Neuronal stem cell (in vitro differentiated cells): ENCODE results near the gene CYP2A6.
"Not testable (repeated sequence)": the region's sequence is repeated elsewhere in the genome, so short reads cannot be mapped to it uniquely, and the experiment has no call there.

ENCODE experiments used
- DNase-seq: peaks from one replicate; pipeline ENCODE4 v3.0.0-alpha.2; 2013; ENCODE audit warnings: low spot score
- H2AFZ ChIP-seq: one replicate; pipeline ENCODE4 v1.6.1; 2013; ENCODE audit warnings: mild to moderate bottlenecking, low read length, inconsistent platforms
- H2AK5ac ChIP-seq: 2 replicates; pipeline ENCODE4 v1.6.1; 2013; ENCODE audit warnings: low read depth, mild to moderate bottlenecking, inconsistent platforms, low read length, moderate library complexity, mixed read lengths
- H2BK120ac ChIP-seq: 2 replicates; pipeline ENCODE4 v1.6.1; 2013; ENCODE audit warnings: low read depth, mild to moderate bottlenecking, inconsistent platforms, low read length, moderate library complexity, mixed read lengths
- H2BK12ac ChIP-seq: one replicate; pipeline ENCODE4 v1.6.1; 2013; ENCODE audit warnings: low read length, inconsistent platforms
- H2BK15ac ChIP-seq: 2 replicates; pipeline ENCODE4 v1.6.1; 2013; ENCODE audit warnings: mild to moderate bottlenecking, low read length, inconsistent platforms, mixed read lengths
- H2BK5ac ChIP-seq: one replicate; pipeline ENCODE4 v1.6.1; 2013; ENCODE audit warnings: inconsistent platforms, mild to moderate bottlenecking, low read length, moderate library complexity
- H3K14ac ChIP-seq: one replicate; pipeline ENCODE4 v1.6.1; 2013; ENCODE audit warnings: low read length, inconsistent platforms
- H3K18ac ChIP-seq: 2 replicates; pipeline ENCODE4 v1.6.1; 2013; ENCODE audit warnings: low read length, inconsistent platforms
- H3K23ac ChIP-seq: 2 replicates; pipeline ENCODE4 v1.6.1; 2013; ENCODE audit warnings: low read depth, mild to moderate bottlenecking, mixed read lengths, low read length, inconsistent platforms; ENCODE audit not compliant: poor library complexity
- H3K27ac ChIP-seq: replicated peaks from 3 replicates; pipeline ENCODE4 v1.5.1; 2013; ENCODE audit warnings: low read length, inconsistent platforms
- H3K27me3 ChIP-seq, 3 experiments: 2 replicates each; pipeline ENCODE4 v1.6.1; 2013; ENCODE audit warnings: low read length in 3 of 3, mild to moderate bottlenecking in 2 of 3, inconsistent platforms in 1 of 3, low read depth in 1 of 3, mixed read lengths in 1 of 3, moderate library complexity in 1 of 3; ENCODE audit not compliant: control insufficient read depth in 3 of 3, insufficient read depth in 3 of 3
- H3K36me3 ChIP-seq, 2 donors: replicated peaks in 1 of 2; 2 replicates each; pipeline ENCODE4 v1.6.1; 2013; ENCODE audit warnings: low read length in 2 of 2; ENCODE audit not compliant: control insufficient read depth in 2 of 2, insufficient read depth in 2 of 2
- H3K4ac ChIP-seq: 2 replicates; pipeline ENCODE4 v1.6.1; 2013; ENCODE audit warnings: inconsistent platforms, mild to moderate bottlenecking, low read length, moderate library complexity
- H3K4me1 ChIP-seq, 2 donors: 1 replicate in 1 of 2; 2 replicates in 1 of 2; pipeline ENCODE4 v1.6.1; 2013; ENCODE audit warnings: low read length in 2 of 2, low read depth in 1 of 2; ENCODE audit not compliant: control insufficient read depth in 2 of 2, insufficient read depth in 1 of 2
- H3K4me2 ChIP-seq: one replicate; pipeline ENCODE4 v1.6.1; 2013; ENCODE audit warnings: mild to moderate bottlenecking, low read length, inconsistent platforms; ENCODE audit not compliant: insufficient read depth, poor library complexity, severe bottlenecking
- H3K4me3 ChIP-seq, 2 donors: 2 replicates each; pipeline ENCODE4 v1.5.1; 2013; ENCODE audit warnings: low read length in 2 of 2, mild to moderate bottlenecking in 2 of 2, inconsistent platforms in 1 of 2, moderate library complexity in 1 of 2
- H3K79me1 ChIP-seq: one replicate; pipeline ENCODE4 v1.6.1; 2013; ENCODE audit warnings: low read depth, mild to moderate bottlenecking, inconsistent platforms, low read length, moderate library complexity
- H3K9ac ChIP-seq: one replicate; pipeline ENCODE4 v1.6.1; 2013; ENCODE audit warnings: mild to moderate bottlenecking, low read depth, low read length, inconsistent platforms; ENCODE audit not compliant: poor library complexity
- H3K9me3 ChIP-seq, 2 donors: replicated peaks in 1 of 2; 2 replicates each; pipeline versions ENCODE3 to v1.6.1; 2013; ENCODE audit warnings: low read length in 2 of 2, mild to moderate bottlenecking in 2 of 2, inconsistent platforms in 1 of 2, low read depth in 1 of 2, mixed read lengths in 1 of 2, moderate library complexity in 1 of 2; ENCODE audit not compliant: control insufficient read depth in 2 of 2, insufficient read depth in 1 of 2
- H4K8ac ChIP-seq: one replicate; pipeline ENCODE4 v1.6.1; 2013; ENCODE audit warnings: low read depth, mild to moderate bottlenecking, inconsistent platforms, low read length, moderate library complexity
- H4K91ac ChIP-seq: one replicate; pipeline ENCODE4 v1.6.1; 2013; ENCODE audit warnings: low read length, low read depth, mild to moderate bottlenecking, inconsistent platforms; ENCODE audit not compliant: poor library complexity
- WGBS, 2 donors: extraction: QIAGEN DNeasy Blood & Tissue Kit; methylation state at CpG; one replicate each; pipeline ENCODE4 v1.1.7; 2013; ENCODE audit warnings: missing lambda C conversion rate in 2 of 2, mixed read lengths in 1 of 2; ENCODE audit not compliant: insufficient read length in 2 of 2, insufficient replicate concordance in 1 of 2; ENCODE audit errors: extremely low coverage in 2 of 2; 5-methylcytosine and 5-hydroxymethylcytosine counted together

Gene CYP2A6

DNA sequence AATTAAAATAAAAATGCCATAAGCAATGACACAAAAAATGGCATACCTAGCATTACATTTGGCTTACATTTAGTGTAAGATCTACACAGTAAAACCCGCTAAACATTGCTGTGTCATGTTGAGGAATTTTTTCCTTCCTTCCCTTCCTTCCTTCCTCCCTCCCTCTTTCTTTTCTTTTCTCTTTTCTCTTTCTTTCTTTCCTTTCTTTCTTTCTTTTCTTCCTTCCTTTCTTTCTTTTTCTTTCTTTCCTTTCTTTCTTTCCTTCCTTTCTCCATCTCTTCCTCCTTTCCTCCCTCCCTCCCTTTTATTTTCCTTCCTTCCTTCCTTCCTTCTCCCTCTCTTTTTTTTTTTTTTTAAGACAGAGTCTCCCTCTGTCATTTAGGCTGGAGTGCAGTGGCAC, 11.8 kb downstream of the CYP2A6 start:
- not testable (repeated sequence) for H3K27ac ChIP-seq, H3K9me3 ChIP-seq, H2BK5ac ChIP-seq, H3K27me3 ChIP-seq, H2BK120ac ChIP-seq, H3K4me3 ChIP-seq, H3K4me1 ChIP-seq, H3K4ac ChIP-seq, H2BK12ac ChIP-seq, H3K23ac ChIP-seq, H2AK5ac ChIP-seq, H3K36me3 ChIP-seq, H4K91ac ChIP-seq, H3K4me2 ChIP-seq, H3K14ac ChIP-seq, H3K9ac ChIP-seq, H2BK15ac ChIP-seq, H2AFZ ChIP-seq, H4K8ac ChIP-seq, H3K79me1 ChIP-seq, H3K18ac ChIP-seq, DNase-seq
- no CpG with 5 or more reads among the region's 1 CpG for WGBS, 2 donors

DNA sequence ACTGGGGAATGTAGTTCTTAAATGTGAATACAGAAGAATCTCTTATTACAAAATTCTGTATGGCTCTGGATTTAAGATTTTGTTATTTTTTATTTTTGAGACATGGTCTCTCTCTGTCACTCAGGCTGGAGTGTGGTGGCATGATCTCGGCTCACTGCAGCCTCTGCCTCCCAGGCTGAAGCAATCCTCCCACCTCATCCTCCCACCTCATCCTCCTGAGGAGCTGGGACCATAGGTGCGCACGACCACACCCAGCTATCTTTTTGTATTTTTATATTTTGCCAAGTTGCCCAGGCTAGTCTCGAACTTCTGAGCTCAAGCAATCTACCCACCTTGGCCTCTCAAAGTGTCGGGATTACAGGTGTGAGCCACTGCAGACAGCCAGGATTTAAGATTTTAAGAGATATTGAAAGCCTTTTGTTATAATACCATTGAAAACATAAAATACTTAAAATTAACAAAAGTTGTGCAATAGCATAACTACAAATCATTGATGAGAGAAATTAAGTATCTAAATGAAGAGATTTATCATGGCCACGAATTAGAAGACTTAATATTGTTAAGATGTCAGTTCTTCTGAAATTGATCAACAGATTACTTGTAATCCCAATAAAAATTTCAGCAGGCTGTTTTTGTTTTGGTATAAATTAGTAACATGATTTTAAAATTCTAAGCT, 13.4 kb downstream of the CYP2A6 start:
- no peak for DNase-seq
- no peaks in the 10 kb centered on the region for H3K36me3 ChIP-seq
- H3K14ac ChIP-seq = no peak overlapping the region
- no peak overlapping the region for H4K8ac ChIP-seq
- no peaks in the 10 kb centered on the region for H3K79me1 ChIP-seq
- H3K23ac ChIP-seq = no peak overlapping the region
- H2BK120ac ChIP-seq = no peak overlapping the region
- no peaks in the 10 kb centered on the region for H3K9me3 ChIP-seq
- H2BK15ac ChIP-seq = no peak overlapping the region
- no peak overlapping the region for H2AK5ac ChIP-seq
- no peak overlapping the region for H2BK12ac ChIP-seq
- no peak overlapping the region for H3K4ac ChIP-seq
- H3K4me3 ChIP-seq = no peak overlapping the region
- H4K91ac ChIP-seq = no peak overlapping the region
- no peak overlapping the region for H2AFZ ChIP-seq
- no peak overlapping the region for H3K27ac ChIP-seq
- no CpG with 5 or more reads among the region's 6 CpGs for WGBS, 2 donors
- H3K4me1 ChIP-seq = no peaks in the 10 kb centered on the region
- H3K18ac ChIP-seq = no peak overlapping the region
- no peak overlapping the region for H2BK5ac ChIP-seq
- H3K9ac ChIP-seq = no peak overlapping the region
- H3K4me2 ChIP-seq = no peak overlapping the region
- H3K27me3 ChIP-seq = no peaks in the 10 kb centered on the region

DNA sequence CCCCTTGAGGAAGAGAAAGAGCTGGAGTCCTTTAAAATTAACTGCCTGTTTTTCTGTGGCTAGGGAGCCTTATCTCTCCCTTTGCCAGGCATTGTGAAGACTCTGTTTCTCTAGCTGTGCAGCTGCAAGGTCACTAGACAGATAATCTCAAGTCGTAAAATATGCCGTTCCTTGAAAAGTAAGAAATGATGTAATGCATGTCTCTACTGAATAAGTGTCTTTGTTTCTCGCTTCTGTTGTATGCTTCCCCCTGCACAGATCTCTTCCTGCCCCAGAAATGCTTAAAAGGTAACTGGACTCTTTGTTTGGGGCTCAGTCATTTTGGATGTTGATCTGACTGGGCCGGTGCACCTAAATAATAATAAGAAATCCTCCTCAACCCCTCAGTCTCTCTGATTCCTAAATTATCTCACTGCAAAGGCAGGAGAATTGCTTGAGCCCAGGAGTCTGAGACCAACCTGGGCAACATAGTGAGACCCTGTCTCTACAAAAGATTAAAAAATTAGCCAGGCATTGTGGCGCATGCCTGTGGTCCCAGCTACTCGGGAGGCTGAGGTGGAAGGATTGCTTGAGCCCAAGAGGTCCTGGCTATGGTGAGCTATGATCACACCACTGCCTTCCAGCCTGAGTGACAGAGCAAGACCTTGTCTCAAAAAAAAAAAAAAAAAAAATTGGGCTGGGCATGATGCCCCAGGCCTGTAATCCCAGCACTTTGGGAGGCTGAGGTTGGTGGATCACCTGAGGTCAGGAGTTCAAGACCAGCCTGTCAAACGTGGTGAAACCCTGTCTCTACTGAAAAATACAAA, 16.3 kb downstream of the CYP2A6 start:
- not testable (repeated sequence) for H2BK12ac ChIP-seq, DNase-seq, H3K4me2 ChIP-seq, H3K4ac ChIP-seq, H4K91ac ChIP-seq, H3K4me1 ChIP-seq, H2AFZ ChIP-seq, H3K23ac ChIP-seq, H3K27me3 ChIP-seq, H3K9me3 ChIP-seq, H2BK120ac ChIP-seq, H3K14ac ChIP-seq, H2AK5ac ChIP-seq, H2BK15ac ChIP-seq, H3K18ac ChIP-seq, H3K9ac ChIP-seq, H4K8ac ChIP-seq, H3K4me3 ChIP-seq, H3K79me1 ChIP-seq, H2BK5ac ChIP-seq, H3K36me3 ChIP-seq, H3K27ac ChIP-seq
- WGBS, 2 donors = no CpG with 5 or more reads among the region's 7 CpGs

DNA sequence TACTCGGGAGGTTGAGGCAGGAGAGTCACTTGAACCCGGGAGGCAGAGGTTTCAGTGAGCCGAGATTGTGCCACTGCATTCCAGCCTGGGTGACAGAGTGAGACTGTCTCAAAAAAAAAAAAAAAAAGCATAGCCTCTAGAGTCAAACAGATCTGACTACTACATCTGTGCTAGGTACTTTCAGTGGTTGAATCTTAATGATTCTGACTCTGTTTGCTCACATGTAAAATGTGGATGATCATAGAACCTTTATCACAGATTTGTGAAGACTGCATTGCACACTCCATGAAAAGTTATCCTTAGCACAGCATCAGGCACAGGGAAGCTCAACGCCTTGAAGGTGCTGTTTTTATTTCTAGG, 17.8 kb downstream of the CYP2A6 start:
- H3K18ac ChIP-seq, H3K23ac ChIP-seq, H3K27ac ChIP-seq, H2AK5ac ChIP-seq, H3K9ac ChIP-seq, H2AFZ ChIP-seq, H2BK15ac ChIP-seq, DNase-seq, H4K8ac ChIP-seq, H3K9me3 ChIP-seq, H3K4ac ChIP-seq, H3K79me1 ChIP-seq, H3K36me3 ChIP-seq, H3K14ac ChIP-seq, H3K27me3 ChIP-seq, H3K4me1 ChIP-seq, H3K4me3 ChIP-seq, H2BK120ac ChIP-seq, H3K4me2 ChIP-seq, H4K91ac ChIP-seq, H2BK12ac ChIP-seq, H2BK5ac ChIP-seq: not testable (repeated sequence)
- WGBS, 2 donors = no CpG with 5 or more reads among the region's 4 CpGs
